B cell (primary cell): ENCODE results near the gene MTHFR. TPM values are rescaled to one million over a fixed set of nuclear protein-coding genes. Genes with fewer than 3 reads are reported as not detected.

Source experiments
- ATAC-seq: fragments of 200-7000 bp; cut with Tn5 transposase; one replicate; pipeline ENCODE4 v1.10.0; 2021; ENCODE audit warnings: low read depth, mild to moderate bottlenecking, moderate number of reproducible peaks, moderate library complexity
- CTCF ChIA-PET: fragments of 350-600 bp; sonication (Branson Sonifier 250); formaldehyde crosslinking; loops from one replicate; lab custom pipeline; 2021; ENCODE audit warnings: antibody characterized with exemption, inconsistent platforms; lab: Charles Lee
- POLR2A ChIA-PET: fragments of 350-600 bp; sonication (Branson Sonifier 250); formaldehyde crosslinking; loops from one replicate; lab custom pipeline; 2021; ENCODE audit warnings: antibody characterized with exemption; lab: Charles Lee
- DNase-seq: peaks from one replicate; pipeline ENCODE4 v3.0.0; 2013
- H2AFZ ChIP-seq: 2 replicates; pipeline ENCODE4 v1.6.1; 2012; ENCODE audit warnings: mild to moderate bottlenecking, low read depth, low read length; ENCODE audit not compliant: insufficient read depth, poor library complexity, severe bottlenecking
- H3K27ac ChIP-seq, 2 donors: 1 replicate in 1 of 2; 2 replicates in 1 of 2; pipeline ENCODE4 v1.5.1; 2012 to 2013; ENCODE audit warnings: low read length in 2 of 2, mild to moderate bottlenecking in 2 of 2, moderate library complexity in 1 of 2
- H3K27me3 ChIP-seq, 4 experiments: fragments of 200-600 bp in 1 of 4; sonication (generic) in 1 of 4; replicated peaks in 1 of 4; 1 replicate in 2 of 4; 2 replicates in 2 of 4; pipeline versions ENCODE4 v1.6.1 to v1.7.0; 2013 to 2016; ENCODE audit warnings: low read length in 3 of 4, mild to moderate bottlenecking in 2 of 4, mixed read lengths in 1 of 4, moderate library complexity in 1 of 4; ENCODE audit not compliant: insufficient read depth in 4 of 4, control insufficient read depth in 3 of 4; ENCODE audit errors: control extremely low read depth in 1 of 4
- H3K36me3 ChIP-seq, 2 experiments: replicated peaks in 1 of 2; 1 replicate in 1 of 2; 2 replicates in 1 of 2; pipeline versions ENCODE4 v1.6.1 to v1.7.1; 2013; ENCODE audit warnings: low read length in 1 of 2; ENCODE audit not compliant: insufficient read depth in 2 of 2, control insufficient read depth in 1 of 2; ENCODE audit errors: control extremely low read depth in 1 of 2, extremely low read depth in 1 of 2
- H3K4me1 ChIP-seq, 2 donors: fragments of 200-600 bp in 1 of 2; sonication (generic) in 1 of 2; 1 replicate in 1 of 2; 2 replicates in 1 of 2; pipeline versions ENCODE4 v1.5.1 to v1.6.1; 2013 to 2017; ENCODE audit warnings: low read length in 2 of 2; ENCODE audit not compliant: control insufficient read depth in 2 of 2, insufficient read depth in 2 of 2
- H3K4me2 ChIP-seq: replicated peaks from 2 replicates; pipeline ENCODE3; 2012; ENCODE audit warnings: mild to moderate bottlenecking, low read depth, low read length; ENCODE audit not compliant: poor library complexity, severe bottlenecking
- H3K4me3 ChIP-seq, 5 experiments: fragments of 200-600 bp in 1 of 5; sonication (generic) in 1 of 5; 1 replicate in 3 of 5; 2 replicates in 2 of 5; pipeline versions ENCODE4 v1.5.1 to v1.7.0; 2011 to 2016; ENCODE audit warnings: low read length in 4 of 5, mild to moderate bottlenecking in 4 of 5, low read depth in 2 of 5, control low read depth in 1 of 5, moderate library complexity in 1 of 5; ENCODE audit not compliant: insufficient read depth in 1 of 5; ENCODE audit errors: control extremely low read depth in 1 of 5, extremely low read depth in 1 of 5
- H3K79me2 ChIP-seq: fragments of 200-600 bp; sonication (generic); one replicate; pipeline ENCODE4 v1.6.0; 2016; ENCODE audit warnings: low read length; ENCODE audit not compliant: control insufficient read depth, insufficient read depth
- H3K9ac ChIP-seq: fragments of 200-600 bp; sonication (generic); 2 replicates; pipeline ENCODE4 v1.6.1; 2017; ENCODE audit warnings: mild to moderate bottlenecking, low read length, moderate library complexity
- H3K9me3 ChIP-seq, 3 donors: one replicate each; pipeline versions ENCODE4 v1.6.1 to v1.7.1; 2013; ENCODE audit warnings: low read length in 2 of 3; ENCODE audit not compliant: control insufficient read depth in 2 of 3, insufficient read depth in 1 of 3; ENCODE audit errors: control extremely low read depth in 1 of 3
- H4K20me1 ChIP-seq: 2 replicates; pipeline ENCODE4 v1.6.0; 2012; ENCODE audit warnings: mild to moderate bottlenecking, low read length; ENCODE audit not compliant: insufficient read depth, control insufficient read depth, poor library complexity, severe bottlenecking
- H3K27ac Mint-ChIP-seq: one replicate; pipeline ENCODE4 v1.8.0; 2021; ENCODE audit warnings: mixed read lengths
- H3K27me3 Mint-ChIP-seq: one replicate; pipeline ENCODE4 v1.8.0; 2021; ENCODE audit warnings: mixed read lengths
- H3K4me1 Mint-ChIP-seq: one replicate; pipeline ENCODE4 v1.8.0; 2021; ENCODE audit warnings: mixed read lengths
- H3K4me3 Mint-ChIP-seq: one replicate; pipeline ENCODE4 v1.8.0; 2021; ENCODE audit warnings: mixed read lengths
- H3K9me3 Mint-ChIP-seq: one replicate; pipeline ENCODE4 v1.8.0; 2022; ENCODE audit warnings: mixed read lengths; ENCODE audit not compliant: insufficient read depth
- EZH2 ChIP-seq: IDR thresholded peaks from 2 replicates; pipeline ENCODE4 v1.6.1; 2012; ENCODE audit warnings: borderline replicate concordance, low read depth, mild to moderate bottlenecking, moderate library complexity, low read length; ENCODE audit not compliant: insufficient read depth, poor library complexity, severe bottlenecking
- WGBS: methylation state at CpG from one replicate; pipeline ENCODE4 v1.1.5; 2013; ENCODE audit warnings: missing lambda C conversion rate; ENCODE audit not compliant: insufficient coverage; 5-methylcytosine and 5-hydroxymethylcytosine counted together
- intact Hi-C: fragments of 100-400 bp; cut with micrococcal nuclease; formaldehyde crosslinking; loops from one replicate; pipeline ENCODE4 v1.10.0; 2022
- polyA plus RNA-seq: library from polyadenylated mRNA; depleted of rRNA; stranded (reverse); fragments of >200 nt; gene quantifications from 2 replicates; pipeline ENCODE4 v1.2.3, GENCODE V29; 2012
- total RNA-seq, 2 donors: library from RNA; stranded (reverse); fragments of 120-200 nt in 1 of 2; gene quantifications; 1 replicate in 1 of 2; 2 replicates in 1 of 2; pipeline versions ENCODE4 v1.2.3 to v1.2.4, GENCODE V29; 2013 to 2022
- TF ChIP-seq, protein P1 (sequence below): fragments of 200-600 bp; IDR thresholded peaks from one replicate; pipeline ENCODE4 v1.8.0; 2022; ENCODE audit warnings: antibody characterized with exemption, mild to moderate bottlenecking

Gene MTHFR
- total and polyA plus RNA-seq, 2 donors (not counting 1 experiment from before 2014, with no cell fraction given), result 35.8 to 114 TPM

DNA sequence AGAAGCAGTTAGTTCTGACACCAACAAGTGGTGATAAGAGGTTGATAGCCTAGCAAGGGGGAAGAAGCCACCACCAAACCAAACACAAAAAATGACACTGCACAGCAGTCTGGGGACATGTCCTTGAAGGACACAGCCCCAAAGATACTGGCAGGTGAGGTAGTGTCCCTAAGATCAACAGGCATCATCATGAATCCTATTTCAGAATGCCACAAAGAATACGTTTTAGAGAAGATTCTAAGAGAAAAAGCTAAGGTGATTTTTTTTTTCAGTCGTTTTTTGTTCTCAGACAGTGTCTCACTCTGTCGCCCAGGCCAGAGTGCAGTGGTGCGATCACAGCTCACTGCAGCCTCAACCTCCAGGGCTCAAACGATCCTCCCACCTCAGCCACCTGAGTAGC lies 19.6 kb downstream of the MTHFR start:
- ATAC-seq (no peak), DNase-seq (no peak)
- Histone ChIP-seq H3K4me1 (peaks cover 19 to 31% of the 10 kb centered on the region in 2 donors), H3K79me2 (no peaks in the 10 kb centered on the region), H3K27ac (peak overlapping the region in 1 of 2 donors; percentile 12), H4K20me1 (peaks cover 4% of the 10 kb centered on the region), H2AFZ (no peak overlapping the region), H3K9me3 (no peaks in the 10 kb centered on the region), H3K36me3 (peaks cover 0 to 18% of the 10 kb centered on the region in 2 experiments), H3K4me3 (no peak overlapping the region), H3K4me2 (no peak overlapping the region), H3K9ac (no peak overlapping the region), H3K27me3 (no peaks in the 10 kb centered on the region)
- no peaks in the 10 kb centered on the region for H3K9me3 Mint-ChIP-seq
- peak overlapping the region; percentile 46 for H3K27ac Mint-ChIP-seq
- no CpG with 5 or more reads among the region's 5 CpGs for WGBS
- intact Hi-C loops, result no loop called here
- H3K27me3 Mint-ChIP-seq, result no peaks in the 10 kb centered on the region
- ChIA-PET POLR2A (interaction anchor here (0.7 to 1.1 kb wide), 4 partner anchors 10 to 121 kb away, joined by 3 to 5 read pairs (median 4); partner anchors contain the start of gene AGTRAP), CTCF (interaction anchor here (0.7 to 3.9 kb wide), 9 partner anchors 8 to 121 kb away, joined by 3 to 26 read pairs (median 5); partner anchors contain the start of genes CLCN6 and MTHFR)
- TF ChIP-seq, protein P1, sequence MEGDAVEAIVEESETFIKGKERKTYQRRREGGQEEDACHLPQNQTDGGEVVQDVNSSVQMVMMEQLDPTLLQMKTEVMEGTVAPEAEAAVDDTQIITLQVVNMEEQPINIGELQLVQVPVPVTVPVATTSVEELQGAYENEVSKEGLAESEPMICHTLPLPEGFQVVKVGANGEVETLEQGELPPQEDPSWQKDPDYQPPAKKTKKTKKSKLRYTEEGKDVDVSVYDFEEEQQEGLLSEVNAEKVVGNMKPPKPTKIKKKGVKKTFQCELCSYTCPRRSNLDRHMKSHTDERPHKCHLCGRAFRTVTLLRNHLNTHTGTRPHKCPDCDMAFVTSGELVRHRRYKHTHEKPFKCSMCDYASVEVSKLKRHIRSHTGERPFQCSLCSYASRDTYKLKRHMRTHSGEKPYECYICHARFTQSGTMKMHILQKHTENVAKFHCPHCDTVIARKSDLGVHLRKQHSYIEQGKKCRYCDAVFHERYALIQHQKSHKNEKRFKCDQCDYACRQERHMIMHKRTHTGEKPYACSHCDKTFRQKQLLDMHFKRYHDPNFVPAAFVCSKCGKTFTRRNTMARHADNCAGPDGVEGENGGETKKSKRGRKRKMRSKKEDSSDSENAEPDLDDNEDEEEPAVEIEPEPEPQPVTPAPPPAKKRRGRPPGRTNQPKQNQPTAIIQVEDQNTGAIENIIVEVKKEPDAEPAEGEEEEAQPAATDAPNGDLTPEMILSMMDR, result no peak
- TF ChIP-seq EZH2, result no peak
- H3K4me1 Mint-ChIP-seq, result peaks cover 32% of the 10 kb centered on the region
- H3K4me3 Mint-ChIP-seq, result peak overlapping the region; percentile 50

DNA sequence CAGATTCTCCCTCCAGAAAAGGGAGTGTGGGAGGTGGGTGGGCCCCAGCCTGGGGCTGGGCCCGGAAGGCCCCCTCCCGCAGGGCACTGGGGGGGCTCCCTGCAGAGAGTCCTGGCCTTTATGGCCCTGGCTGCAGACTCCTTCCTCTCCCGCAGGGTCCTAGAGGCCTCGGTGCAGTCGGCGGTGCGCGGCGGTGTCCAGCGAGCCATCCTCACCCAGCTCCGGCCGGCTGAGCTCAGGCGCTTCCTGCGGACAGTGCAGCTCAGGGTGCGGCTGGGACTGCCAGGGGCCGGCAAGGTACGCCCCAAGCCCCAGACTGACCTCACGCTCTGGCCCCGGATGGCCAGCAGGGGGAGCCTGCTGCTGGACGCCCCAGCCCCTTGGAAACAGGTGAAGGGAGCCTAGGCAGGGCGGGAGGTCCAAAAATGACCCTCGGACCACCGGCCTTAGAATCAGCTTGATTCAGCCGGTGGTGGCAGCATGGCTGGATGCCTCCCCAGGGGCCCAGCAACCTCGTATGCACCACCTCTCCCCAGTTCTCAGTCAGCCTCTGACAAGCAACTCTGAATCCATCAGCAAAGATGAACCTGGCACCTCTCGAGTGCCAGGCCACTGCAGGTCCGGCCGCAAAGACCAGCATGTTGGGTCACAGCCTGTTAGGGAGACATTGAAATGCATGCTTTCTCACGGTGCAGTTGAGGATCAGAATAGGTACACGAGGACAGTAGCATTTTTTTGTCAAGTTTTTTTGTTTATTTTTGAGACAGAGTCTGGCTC lies 20.6 kb downstream of the MTHFR start:
- Histone ChIP-seq H3K4me1 (peaks cover 19 to 23% of the 10 kb centered on the region in 2 donors), H3K4me2 (peak overlapping the region; percentile 86), H3K9ac (peak overlapping the region; percentile 53), H3K27ac (peak overlapping the region in 1 of 2 donors; percentile 26), H3K36me3 (peaks cover 0 to 8% of the 10 kb centered on the region in 2 experiments), H3K27me3 (no peaks in the 10 kb centered on the region), H3K79me2 (no peaks in the 10 kb centered on the region), H4K20me1 (no peaks in the 10 kb centered on the region), H2AFZ (peak overlapping the region; percentile 53), H3K9me3 (no peaks in the 10 kb centered on the region), H3K4me3 (peak overlapping the region in 4 of 5 experiments; percentile 23 to 50 (median 36))
- Mint-ChIP-seq H3K27ac (peak overlapping the region; percentile 72), H3K4me3 (peak overlapping the region; percentile 68), H3K9me3 (no peaks in the 10 kb centered on the region), H3K4me1 (peaks cover 26% of the 10 kb centered on the region), H3K27me3 (no peaks in the 10 kb centered on the region)
- 9% methylated on average over 30 of the region's 30 CpGs for WGBS
- ATAC-seq (peak; percentile 82), DNase-seq (peak; percentile 74)
- CTCF ChIA-PET, result interaction anchor here (0.6 to 3.9 kb wide), 16 partner anchors 9 to 1581 kb away, joined by 3 to 26 read pairs (median 4); partner anchors contain the start of genes CLCN6 and MTHFR
- POLR2A ChIA-PET, result interaction anchor here (0.7 to 1.1 kb wide), 3 partner anchors 9 to 122 kb away, joined by 3 to 5 read pairs (median 3); no protein-coding TSS in a partner anchor
- TF ChIP-seq EZH2, result no peak
- TF ChIP-seq, protein P1, result peak; percentile 85
- intact Hi-C loops, result loop anchor here (1.0 to 2.0 kb wide), 2 partner anchors 18 to 30 kb away; no protein-coding TSS in a partner anchor
